Esophagus mucosa (tissue), 1 donor: ENCODE measurements around the gene NRSN2. TPM values are rescaled to one million over a fixed set of nuclear protein-coding genes. Genes with fewer than 3 reads are reported as not detected.

ENCODE experiments used
- ATAC-seq: fragments of 200-7000 bp; cut with Tn5 transposase; one replicate; pipeline ENCODE4 v1.9.1; 2020
- total RNA-seq: library from RNA; stranded (reverse); gene quantifications from one replicate; pipeline ENCODE4 v1.2.4, GENCODE V29; 2023
- donor health status: DM: yes; HTN: yes; CAD: no.

NRSN2 gene
- total RNA-seq, 1 donor from 2014 or later: 7.1 TPM

- ATAC-seq: no peak
Measured at GRCh38 chr20:397432-398237, 50.7 kb downstream of the NRSN2 start.

- ATAC-seq: no peak
Measured at GRCh38 chr20:399182-399707, 52.3 kb downstream of the NRSN2 start.

- no peak for ATAC-seq
Measured at GRCh38 chr20:400128-400453, 53.2 kb downstream of the NRSN2 start.

- ATAC-seq: peak; percentile 40
Measured at GRCh38 chr20:400454-401275, 53.8 kb downstream of the NRSN2 start.

- ATAC-seq: peak; percentile 75
Measured at GRCh38 chr20:401682-402495, 55.0 kb downstream of the NRSN2 start.

- no peak for ATAC-seq
Measured at GRCh38 chr20:402496-402885, 55.6 kb downstream of the NRSN2 start.

GRCh38 chr20:402898-403581 is 56.1 kb downstream of the NRSN2 start:
- ATAC-seq: no peak

- no peak for ATAC-seq
Measured at GRCh38 chr20:403582-403957, 56.7 kb downstream of the NRSN2 start.

- ATAC-seq: no peak
Measured at GRCh38 chr20:404088-404487, 57.2 kb downstream of the NRSN2 start.

Other genes starting within 250 kb of the NRSN2 start
- not detected for gene DEFB126, start 204.5 kb upstream of the NRSN2 start, total RNA-seq
- not detected for gene DEFB127, start 189.7 kb upstream of the NRSN2 start, total RNA-seq
- not detected for gene DEFB128, start 157.4 kb upstream of the NRSN2 start, total RNA-seq
- not detected for gene DEFB129, start 119.9 kb upstream of the NRSN2 start, total RNA-seq
- gene DEFB132, start 89.4 kb upstream of the NRSN2 start, total RNA-seq: not detected
- 2.0 TPM for gene C20orf96, start 56.4 kb upstream of the NRSN2 start, total RNA-seq
- 6.2 TPM for gene ZCCHC3, start 49.5 kb upstream of the NRSN2 start, total RNA-seq
- 4.5 TPM for gene SOX12, start 21.6 kb upstream of the NRSN2 start, total RNA-seq
- gene TRIB3, start 33.6 kb downstream of the NRSN2 start, total RNA-seq: 58.0 TPM
- gene RBCK1, start 61.2 kb downstream of the NRSN2 start, total RNA-seq: 55.2 TPM
- gene TBC1D20, start 115.4 kb downstream of the NRSN2 start, total RNA-seq: 18.8 TPM
- gene CSNK2A1, start 196.7 kb downstream of the NRSN2 start, total RNA-seq: 83.4 TPM